Measurements from ENCODE around the gene ACSBG1. TPM values are rescaled to one million over a fixed set of nuclear protein-coding genes. Genes with fewer than 3 reads are reported as not detected.

The ACSBG1 gene
- total and polyA plus RNA-seq, 10 of the 15 experiments (the other 5 are each of a cell fraction or from before 2014, with no cell fraction given): 0.11 to 0.75 (median 0.42) TPM

DNA sequence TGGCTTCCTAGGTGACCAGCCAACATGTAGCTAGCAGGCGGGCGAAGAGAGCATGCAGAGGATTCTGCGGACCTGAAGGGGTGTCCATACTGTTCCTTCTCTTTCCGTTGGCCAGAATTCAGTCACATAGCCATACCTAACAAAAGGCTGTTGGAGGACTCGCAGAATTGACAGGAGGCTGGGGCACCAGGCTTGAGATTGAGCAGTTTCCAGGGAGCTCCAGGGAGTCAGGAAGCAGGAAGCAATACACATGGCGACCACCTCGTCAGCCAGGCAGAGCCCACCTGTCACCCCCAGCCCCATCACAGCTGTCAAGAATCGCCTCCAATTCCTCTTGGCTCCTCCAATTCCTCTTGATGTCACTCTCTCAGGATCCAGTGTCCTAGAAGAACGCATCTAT, 16.8 kb upstream of the ACSBG1 start (continued):
- TF ChIP-seq NFIC (IDR thresholded peaks at IDR 0.05; ENCODE audit: low read depth, low read length): no peak

DNA sequence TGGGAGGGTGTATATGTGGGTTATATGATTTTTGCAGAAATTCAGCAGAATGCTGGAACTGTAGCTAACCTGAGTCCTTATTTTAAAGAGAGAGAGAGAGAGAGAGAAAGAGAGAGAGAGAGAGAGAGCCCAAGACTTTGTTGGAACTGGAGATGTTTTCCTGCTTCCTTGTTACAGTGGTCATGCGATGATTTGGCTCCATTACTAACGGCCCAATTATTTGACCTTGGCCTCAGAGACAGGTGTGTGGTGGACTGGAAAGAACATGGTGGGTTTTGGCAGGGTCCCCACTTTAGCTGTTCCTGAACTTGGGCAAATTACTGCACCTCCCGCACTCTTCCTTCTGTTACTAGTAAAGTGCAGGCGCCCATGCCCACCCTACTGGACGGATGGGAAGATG, 14.8 kb upstream of the ACSBG1 start:
- RAD21 ChIA-PET (ENCODE audit: unreplicated experiment): no interaction called here
- 73% methylated on average over 5 of the region's 5 CpGs for WGBS (ENCODE audit: insufficient coverage, insufficient replicate concordance, low lambda C conversion rate, missing lambda C conversion rate)
- H3K27me3 ChIP-seq (replicated peaks in 1 of 2; ENCODE audit: control insufficient read depth in 2 of 2, insufficient read depth in 2 of 2, low read length in 1 of 2): 0 out of 4 replicates have a peak, but pooled peaks cover 0 to 1% of the 10 kb centered on the region in 2 experiments
- CTCF ChIA-PET: no interaction called here
- intact Hi-C loops (cut with micrococcal nuclease; ENCODE audit: unreplicated experiment) (no loop called here), in situ Hi-C loops (cut with MboI) (no loop called here)
- H4K20me1 ChIP-seq (ENCODE audit: control insufficient read depth, insufficient read depth): no peaks in the 10 kb centered on the region
- H3K9ac ChIP-seq (ENCODE audit: control insufficient read depth, insufficient read depth, low read length): no peak overlapping the region
- no peaks in the 10 kb centered on the region for H3K36me3 ChIP-seq (ENCODE audit: control insufficient read depth in 2 of 2, insufficient read depth in 2 of 2, low read length in 1 of 2)
- H2AFZ ChIP-seq (ENCODE audit: control insufficient read depth, low read depth, low read length): no peak overlapping the region
- no peaks in the 10 kb centered on the region for H3K4me1 ChIP-seq (ENCODE audit: control insufficient read depth, insufficient read depth, low read length)
- no peak overlapping the region for H3K4me2 ChIP-seq (ENCODE audit: control insufficient read depth, insufficient read depth)
- FAIRE-seq: no peak
- H3K9me3 ChIP-seq (replicated peaks; ENCODE audit: control insufficient read depth, insufficient read depth, low read length): no peaks in the 10 kb centered on the region
- no peak overlapping the region for H3K4me3 ChIP-seq
- no peak for DNase-seq (ENCODE audit: low read depth, low spot score)
- H3K79me2 ChIP-seq (ENCODE audit: control insufficient read depth, insufficient read depth, low read length): no peaks in the 10 kb centered on the region
- TF ChIP-seq, protein P1, sequence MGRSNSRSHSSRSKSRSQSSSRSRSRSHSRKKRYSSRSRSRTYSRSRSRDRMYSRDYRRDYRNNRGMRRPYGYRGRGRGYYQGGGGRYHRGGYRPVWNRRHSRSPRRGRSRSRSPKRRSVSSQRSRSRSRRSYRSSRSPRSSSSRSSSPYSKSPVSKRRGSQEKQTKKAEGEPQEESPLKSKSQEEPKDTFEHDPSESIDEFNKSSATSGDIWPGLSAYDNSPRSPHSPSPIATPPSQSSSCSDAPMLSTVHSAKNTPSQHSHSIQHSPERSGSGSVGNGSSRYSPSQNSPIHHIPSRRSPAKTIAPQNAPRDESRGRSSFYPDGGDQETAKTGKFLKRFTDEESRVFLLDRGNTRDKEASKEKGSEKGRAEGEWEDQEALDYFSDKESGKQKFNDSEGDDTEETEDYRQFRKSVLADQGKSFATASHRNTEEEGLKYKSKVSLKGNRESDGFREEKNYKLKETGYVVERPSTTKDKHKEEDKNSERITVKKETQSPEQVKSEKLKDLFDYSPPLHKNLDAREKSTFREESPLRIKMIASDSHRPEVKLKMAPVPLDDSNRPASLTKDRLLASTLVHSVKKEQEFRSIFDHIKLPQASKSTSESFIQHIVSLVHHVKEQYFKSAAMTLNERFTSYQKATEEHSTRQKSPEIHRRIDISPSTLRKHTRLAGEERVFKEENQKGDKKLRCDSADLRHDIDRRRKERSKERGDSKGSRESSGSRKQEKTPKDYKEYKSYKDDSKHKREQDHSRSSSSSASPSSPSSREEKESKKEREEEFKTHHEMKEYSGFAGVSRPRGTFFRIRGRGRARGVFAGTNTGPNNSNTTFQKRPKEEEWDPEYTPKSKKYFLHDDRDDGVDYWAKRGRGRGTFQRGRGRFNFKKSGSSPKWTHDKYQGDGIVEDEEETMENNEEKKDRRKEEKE (IDR thresholded peaks at IDR 0.05): no peak
- TF ChIP-seq STAT1 (conservative IDR thresholded peaks at IDR 0.05): no peak
- TF ChIP-seq PAX5 (IDR thresholded peaks at IDR 0.05; ENCODE audit: borderline replicate concordance, low read depth, low read length): no peak
- TF ChIP-seq PAX8 (IDR thresholded peaks at IDR 0.05): no peak
- TF ChIP-seq DPF2 (IDR thresholded peaks at IDR 0.05): no peak
- TF ChIP-seq STAT3 (IDR thresholded peaks at IDR 0.05; ENCODE audit: low read depth, low read length): no peak
- no peak for TF ChIP-seq GABPA (IDR thresholded peaks at IDR 0.05; ENCODE audit: low read depth)
- no peak for TF ChIP-seq RBBP5 (conservative IDR thresholded peaks at IDR 0.05)
- TF ChIP-seq, protein P2, sequence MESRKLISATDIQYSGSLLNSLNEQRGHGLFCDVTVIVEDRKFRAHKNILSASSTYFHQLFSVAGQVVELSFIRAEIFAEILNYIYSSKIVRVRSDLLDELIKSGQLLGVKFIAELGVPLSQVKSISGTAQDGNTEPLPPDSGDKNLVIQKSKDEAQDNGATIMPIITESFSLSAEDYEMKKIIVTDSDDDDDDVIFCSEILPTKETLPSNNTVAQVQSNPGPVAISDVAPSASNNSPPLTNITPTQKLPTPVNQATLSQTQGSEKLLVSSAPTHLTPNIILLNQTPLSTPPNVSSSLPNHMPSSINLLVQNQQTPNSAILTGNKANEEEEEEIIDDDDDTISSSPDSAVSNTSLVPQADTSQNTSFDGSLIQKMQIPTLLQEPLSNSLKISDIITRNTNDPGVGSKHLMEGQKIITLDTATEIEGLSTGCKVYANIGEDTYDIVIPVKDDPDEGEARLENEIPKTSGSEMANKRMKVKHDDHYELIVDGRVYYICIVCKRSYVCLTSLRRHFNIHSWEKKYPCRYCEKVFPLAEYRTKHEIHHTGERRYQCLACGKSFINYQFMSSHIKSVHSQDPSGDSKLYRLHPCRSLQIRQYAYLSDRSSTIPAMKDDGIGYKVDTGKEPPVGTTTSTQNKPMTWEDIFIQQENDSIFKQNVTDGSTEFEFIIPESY (IDR thresholded peaks at IDR 0.05): no peak
- no peak for TF ChIP-seq CHD2 (IDR thresholded peaks at IDR 0.05; ENCODE audit: borderline replicate concordance, low read depth, low read length)
- TF ChIP-seq NR2F1 (conservative IDR thresholded peaks at IDR 0.05): no peak
- TF ChIP-seq ZSCAN29 (IDR thresholded peaks at IDR 0.05): no peak
- no peak for TF ChIP-seq ESRRA (IDR thresholded peaks at IDR 0.05; ENCODE audit: low read length)
- TF ChIP-seq TAF1 (IDR thresholded peaks at IDR 0.05; ENCODE audit: borderline replicate concordance, low read depth, low read length): no peak
- SMC1A ChIA-PET (ENCODE audit: uncharacterized antibody, unreplicated experiment): interaction anchor here (0.8 kb wide), 1 partner anchor 10 kb away, joined by 3 read pairs; no protein-coding TSS in a partner anchor
- POLR2A ChIA-PET: no interaction called here
- no peak overlapping the region for H3K27ac ChIP-seq (ENCODE audit: control insufficient read depth, insufficient read depth)
- no peak for ATAC-seq
- BruUV-seq (replicated peaks): no TSS peak

All from GM12878 (cell line).